GM18870 (cell line): ENCODE data around the gene IL5RA.

Experiments used
- ATAC-seq: cut with Tn5 transposase; IDR thresholded peaks from one replicate; pipeline ENCODE4 v1.9.1; 2021; ENCODE audit warnings: moderate library complexity; ENCODE audit not compliant: unreplicated experiment

IL5RA gene

DNA sequence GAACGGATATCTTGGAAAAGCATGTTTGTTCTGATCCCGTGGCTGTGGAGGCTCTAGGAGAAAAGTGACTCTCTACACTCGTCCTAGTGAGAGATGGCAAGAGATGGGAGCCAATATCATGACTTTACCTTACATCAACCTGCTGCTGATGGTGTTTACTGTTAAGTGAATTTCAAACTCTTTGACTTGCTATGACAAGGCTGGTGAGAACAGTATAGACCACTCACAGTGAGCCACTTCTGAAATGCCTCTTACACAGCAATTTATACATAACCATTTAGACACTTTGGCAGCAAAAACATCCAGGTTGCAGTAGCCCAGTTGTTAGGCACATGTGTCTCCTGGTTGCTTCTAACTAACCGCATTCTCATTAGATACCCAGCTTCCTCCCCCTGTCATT lies 43.3 kb downstream of the IL5RA start:
- no peak for ATAC-seq

DNA sequence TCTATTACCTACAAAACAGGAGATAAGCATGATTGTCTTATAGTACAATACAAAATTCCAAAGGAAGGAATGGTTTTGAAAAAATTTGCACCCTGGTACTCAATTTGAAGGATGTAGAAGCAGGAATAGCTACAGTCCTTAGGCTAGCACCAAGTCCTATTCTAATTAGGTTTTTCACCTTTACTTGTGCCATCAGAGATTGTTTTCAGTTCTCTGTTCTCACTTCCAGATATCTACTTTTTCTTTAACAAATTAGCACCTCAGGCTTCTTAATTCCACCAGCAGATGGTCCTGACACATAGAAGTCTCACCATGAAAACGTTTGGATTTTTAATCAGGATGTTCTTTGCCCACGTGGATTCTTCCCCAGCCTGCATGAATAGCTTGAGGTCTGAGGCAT lies 43.8 kb downstream of the IL5RA start:
- ATAC-seq = no peak

DNA sequence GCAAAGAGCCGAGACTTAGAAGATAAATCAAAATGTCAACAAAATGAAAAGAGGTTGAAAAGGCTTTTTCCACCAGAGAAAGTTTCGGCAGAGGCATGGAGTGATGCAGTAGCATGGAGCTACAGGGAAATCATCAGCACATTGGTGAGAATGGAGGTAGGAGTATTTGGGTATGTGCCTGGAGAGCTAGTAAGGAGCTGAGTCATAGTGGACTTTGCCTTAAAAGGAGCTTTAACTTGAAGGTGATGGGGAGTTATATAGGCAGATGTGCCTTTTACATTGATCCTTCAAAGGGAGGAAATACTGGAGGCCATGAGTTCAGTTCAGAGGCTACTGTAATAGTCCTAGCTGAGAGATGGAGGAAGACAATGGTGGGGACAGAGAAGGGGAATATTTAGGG lies 44.3 kb downstream of the IL5RA start:
- no peak for ATAC-seq

DNA sequence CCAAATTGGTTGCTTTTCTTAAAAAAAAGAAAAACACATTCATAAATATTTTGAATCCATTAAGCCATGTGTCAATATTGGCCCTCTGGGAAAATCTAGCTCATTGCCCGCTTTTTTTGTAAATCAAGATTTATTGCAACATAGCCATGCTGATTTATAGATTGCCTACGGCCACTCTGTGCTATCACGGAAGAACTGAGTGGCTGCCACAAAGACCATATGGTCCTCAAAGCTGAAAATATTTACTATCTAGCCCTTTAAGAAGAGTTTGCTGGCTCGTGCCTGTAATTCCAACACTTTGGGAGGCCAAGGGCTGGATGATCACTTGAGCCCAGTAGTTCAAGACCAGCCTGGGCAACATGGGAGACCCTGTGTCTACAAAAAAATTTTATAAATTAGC lies 45.9 kb downstream of the IL5RA start:
- ATAC-seq = no peak

DNA sequence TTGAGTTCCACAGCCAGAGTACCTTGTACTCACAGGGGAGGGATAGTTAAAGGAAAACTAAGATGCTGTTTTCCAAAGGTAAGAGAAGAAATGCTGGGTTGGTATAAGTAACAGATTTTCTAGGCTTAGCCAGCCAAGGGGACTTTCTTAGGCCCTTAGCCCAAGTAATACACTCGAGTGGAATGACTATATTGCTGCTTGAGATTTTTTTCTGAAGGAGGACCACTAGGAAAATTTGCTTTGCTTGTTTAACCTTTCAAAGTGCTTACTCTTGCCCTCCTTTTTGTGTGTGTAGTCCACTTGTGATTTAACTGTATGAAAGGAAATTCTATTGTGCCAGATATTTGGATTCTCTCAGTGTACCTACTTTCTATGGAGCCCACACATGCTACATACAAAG lies 50.5 kb downstream of the IL5RA start:
- no peak for ATAC-seq

DNA sequence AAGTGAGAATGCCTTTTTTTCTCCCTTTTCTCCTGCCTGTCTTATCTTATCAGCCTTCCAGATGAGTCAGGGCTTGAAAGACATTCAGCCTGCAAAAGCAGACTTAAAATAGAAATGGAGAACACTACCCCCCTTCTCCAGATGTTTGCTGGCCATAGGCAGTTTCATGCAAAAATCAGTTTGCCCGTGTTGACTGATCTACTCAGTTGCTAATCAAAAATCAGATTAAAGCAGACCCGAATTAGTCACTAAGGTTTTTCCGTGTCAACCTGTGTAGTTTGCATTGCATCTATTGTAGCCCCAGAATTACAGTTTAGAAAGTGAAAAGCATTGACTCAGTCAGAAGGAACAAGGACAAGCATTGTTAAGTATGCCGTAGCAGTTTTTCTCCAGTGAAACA lies 56.2 kb downstream of the IL5RA start:
- no peak for ATAC-seq

DNA sequence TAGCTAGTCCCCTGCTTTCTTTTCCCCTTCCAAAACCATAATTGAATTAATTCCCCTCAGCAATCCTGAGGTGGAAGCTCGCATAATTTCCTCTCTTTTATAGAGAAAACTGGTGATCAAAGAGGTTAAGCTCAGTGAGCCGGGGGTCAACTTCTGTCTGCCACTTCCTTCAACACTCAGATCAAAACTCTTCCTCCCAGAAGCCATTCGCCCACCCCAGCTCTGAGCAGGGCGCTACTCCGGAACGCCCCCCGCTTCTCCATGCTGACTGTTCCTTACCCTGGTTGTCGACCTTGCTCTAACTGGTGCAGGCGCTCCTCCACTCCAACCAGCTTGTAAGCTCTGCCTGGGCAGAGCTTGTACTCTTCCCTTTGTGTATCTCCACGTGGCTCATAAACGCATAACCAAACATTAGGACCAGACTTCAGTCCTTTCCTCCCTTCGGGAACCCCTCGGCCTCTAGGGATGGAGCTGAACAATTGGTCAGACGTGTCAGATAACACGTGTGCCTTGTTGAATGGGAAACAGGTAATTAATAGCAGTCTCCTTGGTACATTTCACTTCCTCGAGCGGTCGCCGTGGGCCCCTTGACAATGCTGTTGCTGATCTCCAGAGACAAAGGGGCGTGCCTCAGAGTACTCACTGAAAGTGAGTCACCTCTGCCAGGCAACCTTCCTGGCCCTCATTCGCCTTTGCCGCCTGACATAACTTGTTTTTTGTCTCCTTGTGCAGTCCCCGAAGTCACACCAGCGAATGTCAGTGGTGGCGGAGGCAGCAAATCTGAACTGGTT lies 71.8 kb downstream of the IL5RA start:
- ATAC-seq = no peak

DNA sequence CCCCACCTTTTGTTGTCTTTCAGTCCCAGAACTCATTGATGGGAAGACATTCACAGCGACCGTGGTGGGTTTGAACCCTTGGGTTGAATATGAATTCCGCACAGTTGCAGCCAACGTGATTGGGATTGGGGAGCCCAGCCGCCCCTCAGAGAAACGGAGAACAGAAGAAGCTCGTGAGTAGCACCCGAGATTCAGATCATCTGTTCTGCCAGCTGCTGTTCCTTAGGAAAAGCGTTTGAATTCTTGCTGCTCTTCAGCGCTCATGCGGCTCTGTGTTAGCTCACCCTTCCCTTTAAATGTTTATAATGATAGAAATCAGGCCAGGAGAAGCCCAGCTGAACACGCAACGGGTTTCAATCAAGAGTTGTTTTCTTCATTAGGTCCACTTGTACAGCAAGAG lies 73.0 kb downstream of the IL5RA start:
- no peak for ATAC-seq

DNA sequence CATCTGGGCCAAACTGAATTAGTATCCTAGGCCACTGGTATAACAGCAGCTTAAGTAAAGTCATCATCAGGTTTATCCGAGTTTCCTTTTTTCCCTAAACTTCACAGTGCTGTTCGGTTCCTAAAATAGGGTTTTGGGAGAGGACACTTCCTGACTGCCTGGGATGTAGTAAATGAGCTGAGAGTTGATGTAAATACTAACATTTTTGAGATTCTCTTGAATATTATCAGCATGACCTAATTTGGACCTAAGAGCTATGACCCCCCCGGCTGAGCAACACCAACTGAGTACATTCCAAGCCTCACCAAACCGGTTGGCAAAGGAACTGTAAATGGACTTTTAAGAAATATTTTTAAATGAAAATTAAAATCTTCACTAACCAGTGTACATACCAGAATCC lies 78.8 kb downstream of the IL5RA start:
- no peak for ATAC-seq

DNA sequence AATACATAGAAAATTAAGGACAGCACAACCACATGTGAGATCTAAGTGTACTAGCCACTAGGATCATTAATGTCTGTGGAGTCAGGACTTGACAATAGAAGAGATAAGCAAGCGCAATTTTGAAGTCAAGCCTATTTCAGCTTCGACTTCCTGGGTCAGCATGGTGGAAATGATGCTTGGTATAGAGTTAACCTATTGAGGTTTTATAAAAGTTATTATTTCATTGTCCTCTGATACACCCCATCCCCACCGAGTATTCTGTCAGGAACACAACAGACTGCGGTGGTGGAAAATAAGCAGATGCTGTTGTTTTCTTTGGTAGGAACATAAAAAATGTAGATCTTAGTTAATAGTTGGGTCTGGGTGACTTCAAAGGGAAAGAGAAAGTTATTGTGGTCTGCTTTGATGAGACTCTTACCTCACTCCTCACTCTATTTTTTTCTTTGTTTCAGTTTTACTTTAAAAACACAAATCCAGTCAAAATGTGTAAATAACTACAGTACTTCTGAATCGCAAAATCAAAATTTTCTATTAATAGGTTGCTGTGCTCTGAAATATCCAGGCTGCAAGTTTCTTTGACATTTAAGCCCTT lies 82.1 kb downstream of the IL5RA start:
- ATAC-seq = peak; percentile 98

DNA sequence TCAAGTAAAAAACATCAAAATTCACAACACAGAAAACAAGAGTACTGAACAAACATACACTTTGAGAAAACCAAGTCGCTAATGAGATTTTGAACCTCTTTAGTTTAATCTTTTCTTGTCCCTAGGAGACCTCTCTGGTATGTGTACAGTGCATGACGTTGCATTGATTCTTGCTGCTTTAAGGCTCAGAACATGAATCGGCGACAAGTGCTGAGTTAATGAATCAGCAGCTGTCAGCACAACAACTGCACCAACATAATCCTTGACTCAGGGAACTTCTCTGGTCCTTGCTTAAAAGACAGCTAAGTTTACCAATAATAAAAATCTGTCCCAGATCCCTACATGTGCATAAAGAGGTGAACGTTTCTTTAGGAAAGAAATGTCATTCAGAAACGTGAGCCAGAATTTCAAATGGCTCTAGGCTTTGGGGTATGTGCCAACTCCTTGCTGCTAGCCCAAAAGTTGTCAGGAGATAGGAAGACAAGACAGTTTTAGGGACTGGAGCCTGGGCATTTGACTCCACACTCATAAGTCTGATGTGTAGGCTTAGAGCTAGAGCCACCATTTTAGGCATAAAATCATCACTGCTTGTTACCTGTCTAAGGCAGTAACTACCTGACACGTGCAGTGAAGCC lies 86.9 kb downstream of the IL5RA start:
- ATAC-seq = no peak

DNA sequence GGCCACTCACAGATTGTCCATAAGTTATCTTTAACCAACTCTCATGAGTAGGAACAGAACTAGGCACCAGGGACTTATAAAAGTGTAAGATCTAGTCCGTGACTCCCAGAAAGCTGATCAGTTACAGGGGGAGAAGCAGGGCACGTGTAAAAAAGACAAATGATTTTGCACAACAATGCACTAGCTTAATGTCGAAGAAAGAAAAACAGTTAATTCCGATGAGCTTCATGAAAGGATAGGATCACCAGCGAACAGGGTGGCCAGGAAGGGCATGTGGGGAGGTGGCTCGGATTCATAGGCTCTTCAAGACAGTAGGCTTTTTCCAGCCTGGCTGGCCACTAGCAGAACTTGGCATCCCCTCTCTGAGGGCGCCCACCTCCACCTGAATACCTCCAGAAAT lies 90.0 kb downstream of the IL5RA start:
- ATAC-seq = no peak
